HG02759 (cell line): ENCODE data around the gene DUSP5.
A peak's percentile ranks its signal among the peaks of the same experiment; 100 is the strongest.
"Not testable (repeated sequence)": the region's sequence is repeated elsewhere in the genome, so short reads cannot be mapped to it uniquely, and the experiment has no call there.

Experiments
- ATAC-seq: cut with Tn5 transposase; IDR thresholded peaks from one replicate; pipeline ENCODE4 v1.9.1; 2021; ENCODE audit warnings: mild to moderate bottlenecking, moderate library complexity; ENCODE audit not compliant: unreplicated experiment

Gene DUSP5

GRCh38 chr10:110497438-110498086 is at the start of gene DUSP5:
DUSP5 (plus strand) TSS chr10:110497907; CDS start chr10:110498122, 215 bp downstream.
- peak; percentile 65 for ATAC-seq

GRCh38 chr10:110448682-110449418 is 48.9 kb upstream of the DUSP5 start:
- no peak for ATAC-seq

GRCh38 chr10:110455446-110455845 is 42.3 kb upstream of the DUSP5 start:
- ATAC-seq: no peak

- no peak for ATAC-seq
Measured at GRCh38 chr10:110456046-110456445, 41.7 kb upstream of the DUSP5 start.

- ATAC-seq: no peak
Measured at GRCh38 chr10:110456523-110457091, 41.1 kb upstream of the DUSP5 start.

- ATAC-seq: no peak
Measured at GRCh38 chr10:110457851-110458250, 39.9 kb upstream of the DUSP5 start.

- ATAC-seq: no peak
Measured at GRCh38 chr10:110458266-110458920, 39.3 kb upstream of the DUSP5 start.

GRCh38 chr10:110459600-110459999 is 38.1 kb upstream of the DUSP5 start:
- no peak for ATAC-seq

GRCh38 chr10:110460111-110460809 is 37.4 kb upstream of the DUSP5 start:
- ATAC-seq: no peak

GRCh38 chr10:110461088-110461487 is 36.6 kb upstream of the DUSP5 start:
- ATAC-seq: no peak

- no peak for ATAC-seq
Measured at GRCh38 chr10:110461530-110461929, 36.2 kb upstream of the DUSP5 start.

GRCh38 chr10:110462166-110463095 is 35.3 kb upstream of the DUSP5 start:
- no peak for ATAC-seq

- not testable (repeated sequence) for ATAC-seq
Measured at GRCh38 chr10:110468258-110468657, 29.4 kb upstream of the DUSP5 start.

GRCh38 chr10:110470541-110470940 is 27.2 kb upstream of the DUSP5 start:
- ATAC-seq: not testable (repeated sequence)

GRCh38 chr10:110471566-110472139 is 26.1 kb upstream of the DUSP5 start:
- ATAC-seq: no peak

GRCh38 chr10:110474017-110474416 is 23.7 kb upstream of the DUSP5 start:
- no peak for ATAC-seq

GRCh38 chr10:110474826-110475225 is 22.9 kb upstream of the DUSP5 start:
- ATAC-seq: no peak

GRCh38 chr10:110475722-110476515 is 21.8 kb upstream of the DUSP5 start:
- ATAC-seq: no peak

GRCh38 chr10:110479710-110480109 is 18.0 kb upstream of the DUSP5 start:
- no peak for ATAC-seq
